Thoracic aorta (tissue), 2 donors: Measurements from ENCODE around the gene ZDHHC14. TPM values are rescaled to one million over a fixed set of nuclear protein-coding genes. Genes with fewer than 3 reads are reported as not detected.

Experiments used
- ATAC-seq: fragments of 150-250 bp; one replicate; pipeline ENCODE4 v1.8.0; 2017; ENCODE audit warnings: low read depth; ENCODE audit not compliant: insufficient number of reproducible peaks, low FRiP score
- DNase-seq: peaks from one replicate; pipeline ENCODE4 v3.0.0-alpha.2; 2020; ENCODE audit warnings: low spot score
- H3K27ac ChIP-seq, 2 donors: fragments of 200-600 bp; sonication (generic); 1 replicate in 1 of 2; 2 replicates in 1 of 2; pipeline ENCODE4 v1.5.1; 2016; ENCODE audit warnings: mild to moderate bottlenecking in 2 of 2, moderate library complexity in 2 of 2
- H3K27me3 ChIP-seq: fragments of 200-600 bp; sonication (generic); replicated peaks from 2 replicates; pipeline ENCODE4 v1.6.0; 2016; ENCODE audit warnings: mild to moderate bottlenecking; ENCODE audit not compliant: insufficient read depth
- H3K36me3 ChIP-seq: fragments of 200-600 bp; sonication (generic); one replicate; pipeline ENCODE4 v1.5.1; 2016
- H3K4me1 ChIP-seq, 2 donors: fragments of 200-600 bp; sonication (generic); 1 replicate in 1 of 2; 2 replicates in 1 of 2; pipeline versions ENCODE4 v1.5.1 to v1.6.0; 2016; ENCODE audit warnings: low read depth in 2 of 2, mild to moderate bottlenecking in 1 of 2; ENCODE audit not compliant: control insufficient read depth in 1 of 2
- H3K4me3 ChIP-seq: fragments of 200-600 bp; sonication (generic); 2 replicates; pipeline ENCODE4 v1.5.1; 2016; ENCODE audit warnings: mild to moderate bottlenecking
- H3K9me3 ChIP-seq: fragments of 200-600 bp; sonication (generic); 2 replicates; pipeline ENCODE4 v1.5.1; 2016
- CTCF ChIP-seq: fragments of 200-600 bp; sonication (generic); IDR thresholded peaks from one replicate; pipeline ENCODE4 v1.5.1; 2019; ENCODE audit warnings: antibody characterized with exemption
- total RNA-seq, 2 donors: library from RNA; depleted of rRNA; stranded (reverse); fragments of >200 nt; gene quantifications; one replicate each; pipeline versions ENCODE4 v1.1.0 to v1.2.3, GENCODE V29; 2016

Gene ZDHHC14
- total RNA-seq, 2 donors from 2014 or later: 20.0 to 31.1 TPM

DNA sequence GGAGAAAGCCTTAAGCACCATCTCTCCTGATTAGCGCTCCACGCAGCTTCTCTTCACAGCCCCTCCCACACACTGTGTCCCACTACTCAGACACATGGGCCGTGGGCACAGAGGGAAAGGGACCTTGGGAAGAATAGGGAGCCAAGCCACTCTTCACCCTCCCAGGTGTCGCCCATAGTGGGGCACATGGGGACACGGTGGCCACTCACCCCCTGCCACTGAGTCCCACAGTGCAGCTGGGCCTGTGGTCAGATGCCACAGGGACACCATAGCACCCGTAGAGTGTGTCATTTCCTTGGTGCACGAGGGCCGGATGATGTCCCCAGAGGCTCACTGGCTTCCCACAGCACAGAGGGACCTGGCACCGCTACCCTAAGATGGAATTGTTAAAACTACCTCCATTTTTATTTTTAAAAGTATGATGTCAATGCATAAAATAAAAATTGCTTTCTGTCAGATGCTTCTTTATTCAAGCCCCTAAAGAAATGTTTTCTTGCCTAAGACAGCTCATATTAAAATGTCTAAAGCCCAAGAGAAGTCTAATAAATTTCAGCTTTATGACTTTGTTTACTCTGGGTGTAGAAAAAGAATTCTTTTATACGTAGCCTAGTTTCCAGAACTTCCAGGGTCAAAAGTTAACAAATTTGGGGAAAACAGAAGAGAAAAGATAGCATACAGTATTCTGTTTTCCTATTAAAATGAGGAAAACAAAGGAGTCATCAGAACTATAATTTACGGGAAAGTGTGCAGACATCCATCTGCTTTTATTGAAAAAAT lies 251.0 kb downstream of the ZDHHC14 start:
- peaks cover 6% of the 10 kb centered on the region for H3K36me3 ChIP-seq
- no peak for DNase-seq
- ATAC-seq: no peak

GRCh38 chr6:157632821-157633220 lies 251.8 kb downstream of the ZDHHC14 start:
- Histone ChIP-seq H3K4me1 (no peaks in the 10 kb centered on the region), H3K4me3 (no peak overlapping the region), H3K9me3 (no peaks in the 10 kb centered on the region), H3K27me3 (no peaks in the 10 kb centered on the region), H3K27ac (no peak overlapping the region), H3K36me3 (peaks cover 6% of the 10 kb centered on the region)
- DNase-seq (no peak), ATAC-seq (no peak)
- TF ChIP-seq CTCF: no peak

More for the DNA sequence above, 251.0 kb downstream of the ZDHHC14 start:
- no peak for TF ChIP-seq CTCF
- Histone ChIP-seq H3K4me3 (no peak overlapping the region), H3K27ac (no peak overlapping the region), H3K9me3 (no peaks in the 10 kb centered on the region), H3K4me1 (no peaks in the 10 kb centered on the region), H3K27me3 (no peaks in the 10 kb centered on the region)

GRCh38 chr6:157634546-157634945 lies 253.6 kb downstream of the ZDHHC14 start:
- Histone ChIP-seq H3K9me3 (no peaks in the 10 kb centered on the region), H3K27me3 (no peaks in the 10 kb centered on the region), H3K4me3 (no peak overlapping the region), H3K27ac (no peak overlapping the region), H3K4me1 (no peaks in the 10 kb centered on the region), H3K36me3 (peaks cover 6% of the 10 kb centered on the region)
- TF ChIP-seq CTCF: no peak
- ATAC-seq (no peak), DNase-seq (no peak)

DNA sequence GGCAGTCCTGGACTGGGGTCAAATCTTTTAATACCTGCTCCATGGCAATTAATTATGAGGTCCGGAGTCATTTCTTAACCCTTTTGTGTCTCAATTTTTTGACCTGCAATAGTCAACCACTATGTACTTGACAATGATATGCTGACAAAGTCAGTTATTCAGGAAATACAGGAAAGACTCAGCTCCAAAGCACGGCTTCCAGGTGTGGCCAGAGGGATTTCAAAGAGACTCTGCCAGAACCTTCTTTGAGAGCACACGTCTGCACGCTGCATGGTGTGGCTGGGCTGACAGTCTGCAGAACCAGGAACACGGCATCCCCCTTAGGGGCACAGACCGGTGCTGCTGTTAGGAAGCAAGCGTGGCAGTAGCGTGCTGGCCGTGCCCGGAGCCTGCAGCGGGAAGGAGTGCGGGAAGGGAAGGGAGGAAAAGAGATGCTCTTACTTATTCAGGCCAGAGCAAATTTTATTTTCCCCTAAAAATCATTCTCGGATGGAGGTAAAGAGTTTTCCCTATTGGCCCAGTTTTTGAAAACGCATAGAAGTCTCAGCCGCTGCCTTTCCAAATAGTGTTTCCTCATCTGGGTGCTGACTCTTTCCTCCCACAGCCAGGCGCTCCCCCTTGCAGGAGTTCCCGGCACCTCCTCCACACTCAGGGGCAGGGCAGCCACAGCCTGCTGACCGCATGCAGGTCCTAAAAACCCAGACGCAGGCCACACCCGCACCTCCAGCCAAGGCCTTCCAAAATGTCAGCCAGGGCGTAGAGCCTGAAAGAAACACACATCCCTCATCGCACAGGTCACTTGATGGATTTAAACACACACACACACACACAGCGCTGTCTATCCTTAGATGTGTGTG lies 254.6 kb downstream of the ZDHHC14 start:
- H3K9me3 ChIP-seq: no peaks in the 10 kb centered on the region
- TF ChIP-seq CTCF: no peak
- H3K27me3 ChIP-seq: no peaks in the 10 kb centered on the region
- no peak for DNase-seq
- H3K36me3 ChIP-seq: peaks cover 6% of the 10 kb centered on the region
- H3K27ac ChIP-seq: no peak overlapping the region
- no peak overlapping the region for H3K4me3 ChIP-seq
- no peak for ATAC-seq
- no peaks in the 10 kb centered on the region for H3K4me1 ChIP-seq

DNA sequence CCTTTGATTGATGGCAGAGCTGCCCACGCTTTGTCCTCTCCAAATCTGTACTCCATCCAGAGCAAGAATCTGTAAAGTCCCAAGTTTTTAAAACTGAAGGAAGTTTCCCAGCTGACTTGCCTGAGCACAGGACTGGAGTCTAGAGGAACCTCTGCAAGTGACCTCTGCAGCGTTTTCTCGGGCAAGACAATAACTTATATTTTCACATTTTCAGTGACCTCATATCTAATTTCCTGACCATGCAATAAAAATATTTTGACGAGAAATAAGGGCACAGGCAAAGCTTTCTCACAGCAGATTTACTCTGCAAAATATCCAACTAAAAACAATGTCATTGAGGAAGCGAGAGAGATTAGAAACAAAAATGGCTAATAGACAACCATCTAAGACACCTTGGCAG lies 256.5 kb downstream of the ZDHHC14 start:
- H3K4me1 ChIP-seq: no peaks in the 10 kb centered on the region
- DNase-seq: no peak
- ATAC-seq: no peak

More for the DNA sequence above, 256.5 kb downstream of the ZDHHC14 start:
- Histone ChIP-seq H3K27ac (no peak overlapping the region), H3K27me3 (no peaks in the 10 kb centered on the region), H3K36me3 (peaks cover 6% of the 10 kb centered on the region), H3K9me3 (no peaks in the 10 kb centered on the region), H3K4me3 (no peak overlapping the region)
- no peak for TF ChIP-seq CTCF
